GM19240 (cell line): ENCODE results near the gene ELSPBP1.
"Not testable (repeated sequence)": the region's sequence is repeated elsewhere in the genome, so short reads cannot be mapped to it uniquely, and the experiment has no call there.

Experiments used
- DNase-seq: peaks from one replicate; pipeline ENCODE4 v3.0.0; 2011; ENCODE audit warnings: low spot score; ENCODE audit not compliant: insufficient read length

The ELSPBP1 gene

DNA sequence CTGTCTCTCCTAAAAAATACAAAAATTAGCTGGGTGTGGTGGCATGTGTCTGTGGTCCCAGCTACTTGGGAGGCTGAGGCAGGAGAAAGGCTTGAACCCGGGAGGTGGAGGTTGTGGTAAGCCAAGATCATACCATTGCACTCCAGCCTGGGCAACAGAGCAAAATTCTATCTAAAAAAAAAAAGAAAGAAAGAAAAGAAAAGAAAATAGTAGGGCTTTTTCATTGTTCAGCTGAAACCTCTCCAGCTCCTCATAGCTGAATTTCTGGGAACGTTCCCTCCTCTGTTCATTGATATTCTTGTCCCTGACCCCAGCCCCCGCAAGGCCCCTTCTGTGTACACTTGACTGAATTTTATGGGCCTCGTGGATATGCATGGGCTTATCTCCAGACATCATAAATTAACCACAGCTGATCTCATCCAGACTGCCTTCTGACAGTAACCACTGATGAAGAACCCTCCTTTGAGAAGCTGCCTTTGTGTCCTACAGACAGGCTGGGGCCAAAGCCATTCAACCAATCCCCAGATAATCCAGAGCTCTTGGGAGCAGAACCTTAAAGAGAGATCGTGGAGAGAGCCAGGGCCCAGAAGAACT is at the start of gene ELSPBP1:
ELSPBP1 (plus strand) TSS at position 424 of the 594 bp plus-strand sequence. CDS start 14,036 bp downstream, outside the sequence.
- DNase-seq, result no peak

DNA sequence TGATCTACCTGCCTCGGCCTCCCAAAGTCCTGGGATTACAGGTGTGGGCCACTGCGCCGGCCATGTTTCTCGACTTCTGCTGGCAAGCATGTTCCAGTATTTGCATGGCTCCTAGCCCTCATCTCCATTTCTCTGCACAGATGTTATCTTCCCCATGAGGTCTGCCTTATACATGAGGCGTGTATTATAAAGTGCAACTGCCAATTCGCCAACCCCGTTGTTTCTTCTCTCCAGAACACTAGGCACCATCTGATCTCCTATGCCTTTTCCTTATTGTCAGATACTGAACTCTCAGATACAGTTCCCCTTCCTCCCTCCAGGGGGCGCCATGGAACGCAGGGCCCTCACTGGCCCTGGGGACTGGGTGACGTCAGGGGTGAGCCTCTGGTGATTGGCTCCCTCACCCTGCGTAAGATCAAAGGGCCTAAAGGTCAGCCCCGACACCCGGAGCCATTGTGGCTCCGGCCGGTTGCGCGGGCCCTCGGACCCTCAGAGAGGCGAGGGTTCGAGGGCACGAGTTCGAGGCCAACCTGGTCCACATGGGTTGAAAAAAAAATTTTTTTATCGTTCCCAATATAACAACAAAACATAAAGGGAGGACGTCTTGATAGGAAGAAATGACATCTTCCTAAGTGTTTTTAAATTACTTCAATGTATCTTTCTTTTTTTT is 44.4 kb upstream of the ELSPBP1 start:
- not testable (repeated sequence) for DNase-seq

GRCh38 chr19:47952132-47952531 is 42.3 kb upstream of the ELSPBP1 start:
- DNase-seq, result not testable (repeated sequence)

- DNase-seq, result not testable (repeated sequence)
Observed at GRCh38 chr19:47955936-47956335, 38.5 kb upstream of the ELSPBP1 start.

DNA sequence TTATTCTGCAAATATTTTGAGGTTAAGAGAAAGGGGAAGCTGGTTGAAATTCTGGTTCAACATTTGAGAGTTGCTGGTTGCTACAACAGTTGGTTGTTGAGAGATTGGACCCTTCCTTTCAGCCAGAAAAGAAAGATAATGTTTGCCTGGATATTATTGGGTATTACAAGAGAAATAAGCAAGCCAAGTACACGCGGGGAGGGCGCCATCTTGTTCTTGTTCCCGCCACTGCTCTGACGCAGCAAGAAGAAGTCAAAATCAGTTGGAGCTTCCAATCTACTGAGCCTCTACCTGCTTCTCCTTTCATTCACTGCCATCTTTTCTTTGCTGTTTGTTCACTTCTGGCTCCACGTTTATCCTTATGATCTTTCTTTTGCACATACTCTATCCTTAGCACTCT is 20.9 kb upstream of the ELSPBP1 start:
- no peak for DNase-seq

DNA sequence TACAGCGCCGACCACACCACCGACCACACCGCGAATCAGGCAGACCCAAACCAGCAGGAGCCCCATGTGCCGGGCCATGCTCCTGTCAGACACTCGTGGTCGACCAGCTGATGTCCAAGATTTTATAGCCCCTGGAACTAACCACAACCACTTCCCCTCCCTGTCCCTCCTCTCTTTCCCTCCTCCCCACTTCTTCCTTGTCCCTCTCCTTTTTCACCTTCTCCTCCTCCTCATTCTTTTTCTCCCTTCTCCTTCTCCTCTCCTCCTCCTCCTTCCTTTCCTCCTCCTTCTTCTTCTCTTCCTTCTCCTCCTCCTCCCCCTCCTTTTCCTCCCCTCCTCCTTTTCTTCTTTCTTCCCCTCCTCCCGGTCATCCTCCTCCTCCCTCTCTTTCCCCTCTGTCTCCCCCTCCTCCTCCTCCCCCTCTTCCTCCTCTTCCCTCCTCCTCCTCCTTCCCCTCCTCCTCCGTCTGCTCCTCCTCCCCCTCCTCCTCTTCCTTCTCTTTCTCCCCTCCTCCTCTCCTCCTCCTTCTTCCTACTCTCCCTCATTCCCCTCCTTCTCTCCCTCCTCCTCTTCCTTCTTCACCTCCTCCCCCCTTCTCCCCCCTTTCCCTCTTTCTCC is 3.1 kb upstream of the ELSPBP1 start:
- no peak for DNase-seq

DNA sequence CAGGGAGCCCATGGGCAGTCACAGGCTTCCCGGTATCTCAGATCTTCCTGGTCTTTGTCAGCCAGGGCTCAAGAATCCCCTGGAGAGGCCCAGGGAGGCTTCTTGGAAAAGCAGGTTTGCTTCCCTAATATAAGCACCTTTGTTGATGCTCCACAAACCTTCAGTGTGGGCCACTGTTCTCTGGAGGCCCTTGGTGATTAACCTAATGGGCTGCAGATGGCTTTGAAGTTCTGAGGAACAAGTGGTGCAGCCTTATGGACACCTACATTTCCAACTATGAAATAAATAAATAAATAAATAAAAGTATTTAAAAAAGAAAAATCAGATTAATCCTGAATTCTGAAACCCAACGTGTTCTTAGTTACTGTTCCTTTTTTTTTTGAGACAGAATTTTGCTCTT is 2.4 kb upstream of the ELSPBP1 start, which contains the start of gene BSPH1:
BSPH1 (minus strand) TSS at position 101 of the 400 bp plus-strand sequence; CDS start at position 12, 89 bp downstream.
- DNase-seq, result no peak

- DNase-seq, result no peak
Observed at GRCh38 chr19:47996230-47996727, 1.8 kb downstream of the ELSPBP1 start.

GRCh38 chr19:47998800-47999199 is 4.4 kb downstream of the ELSPBP1 start:
- DNase-seq, result no peak

DNA sequence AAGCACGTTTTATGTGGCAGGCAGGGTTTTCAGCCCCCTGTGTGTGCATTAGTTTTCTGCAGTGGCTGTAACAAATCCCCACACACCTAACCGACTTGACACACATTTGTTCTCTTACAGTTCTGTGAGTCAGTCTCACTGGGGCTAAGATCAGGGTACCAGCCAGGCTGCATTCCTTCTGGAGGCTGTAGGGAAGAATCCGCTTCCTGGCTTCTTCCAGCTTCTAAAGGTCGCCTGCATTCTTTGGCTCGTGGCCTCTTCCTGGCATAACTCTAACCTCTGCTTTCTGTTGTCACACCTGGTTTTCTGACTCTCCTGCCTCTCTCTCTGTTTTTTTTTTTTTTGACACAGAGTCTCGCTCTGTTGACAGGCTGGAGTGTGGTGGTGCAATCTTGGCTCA is 6.4 kb downstream of the ELSPBP1 start:
- no peak for DNase-seq

- no peak for DNase-seq
Observed at GRCh38 chr19:48004236-48004635, 9.8 kb downstream of the ELSPBP1 start.

- no peak for DNase-seq
Observed at GRCh38 chr19:48006762-48007161, 12.3 kb downstream of the ELSPBP1 start.

- DNase-seq, result no peak
Observed at GRCh38 chr19:48010932-48011758, 16.7 kb downstream of the ELSPBP1 start.

DNA sequence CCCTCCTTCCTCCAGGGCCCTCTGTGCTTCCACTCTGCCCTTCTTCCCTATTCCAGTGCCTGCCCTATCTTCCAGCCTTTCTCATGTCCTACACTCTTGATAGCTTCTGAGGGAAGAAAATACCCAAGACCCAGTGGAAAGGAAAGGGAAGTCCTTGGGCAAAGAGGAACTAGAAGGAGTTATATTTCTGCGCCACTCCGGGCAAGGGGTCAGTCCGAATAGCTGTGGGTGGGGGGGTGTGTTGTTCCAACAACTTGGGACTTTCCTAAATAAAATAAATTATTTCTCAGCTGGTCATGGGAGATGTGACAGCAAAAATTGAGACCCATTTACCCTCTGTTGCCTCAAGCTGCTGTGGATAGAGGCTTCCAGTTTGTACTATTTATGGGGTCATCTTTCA is 26.3 kb downstream of the ELSPBP1 start:
- DNase-seq, result no peak

- no peak for DNase-seq
Observed at GRCh38 chr19:48023011-48023410, 28.6 kb downstream of the ELSPBP1 start.

DNA sequence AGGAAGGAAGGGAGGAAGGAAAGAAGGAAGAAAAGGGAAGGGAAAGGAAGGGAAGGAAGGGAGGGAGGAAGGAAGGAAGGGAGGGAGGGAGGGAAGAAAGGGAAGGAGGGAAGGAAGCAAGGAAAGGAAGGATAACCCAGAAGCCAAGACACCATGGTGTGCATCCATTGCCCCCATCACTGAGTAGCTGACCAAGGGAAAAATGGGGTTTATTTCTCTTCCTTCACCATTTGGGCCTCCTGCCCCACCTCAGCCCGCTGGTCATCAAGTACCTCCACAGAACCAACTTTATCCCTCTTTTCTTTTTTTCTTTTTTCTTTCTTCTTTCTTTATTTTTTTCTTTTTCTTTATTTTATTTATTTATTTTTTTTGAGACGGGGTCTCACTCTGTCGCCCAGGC is 29.1 kb downstream of the ELSPBP1 start:
- no peak for DNase-seq

- DNase-seq, result no peak
Observed at GRCh38 chr19:48025480-48025879, 31.0 kb downstream of the ELSPBP1 start.

DNA sequence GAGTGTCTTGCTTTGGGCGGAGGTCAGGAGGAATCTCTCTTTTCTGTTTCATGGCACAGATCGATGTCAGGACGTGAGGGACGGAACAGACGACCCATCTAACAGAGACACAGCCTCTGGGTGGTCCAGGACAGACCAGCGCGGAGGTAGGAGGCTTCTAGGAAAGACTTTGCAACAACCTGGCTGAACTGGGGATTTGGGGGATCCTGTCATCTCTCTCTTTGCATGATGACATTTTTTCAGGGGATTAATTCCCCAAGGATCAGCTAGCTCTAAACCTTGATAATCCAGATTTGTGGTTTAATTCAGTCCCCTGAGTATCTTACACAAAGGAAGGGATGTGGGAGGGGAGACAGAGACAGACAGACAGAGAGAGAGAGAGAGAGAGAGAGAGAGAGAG is 35.0 kb downstream of the ELSPBP1 start:
- DNase-seq, result no peak

DNA sequence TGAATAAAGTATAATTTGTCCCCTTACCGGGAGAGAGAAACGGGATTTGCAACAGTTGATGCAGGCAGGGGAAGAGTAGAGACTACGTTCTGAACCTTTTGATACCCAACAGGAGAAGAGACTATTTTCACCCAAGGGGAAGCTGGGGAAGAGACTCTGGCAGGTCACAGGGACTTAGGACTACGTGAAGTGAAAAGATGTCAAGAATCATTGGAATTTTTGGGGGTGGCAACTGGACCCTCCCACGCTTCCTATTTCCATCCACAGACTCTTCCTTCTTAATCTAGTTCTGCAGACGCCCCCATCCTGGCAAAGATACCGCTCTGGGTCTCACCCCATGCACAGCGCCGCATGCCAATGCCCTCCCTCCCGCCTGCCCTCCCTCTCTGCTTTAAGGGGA is 35.6 kb downstream of the ELSPBP1 start:
- DNase-seq, result no peak

DNA sequence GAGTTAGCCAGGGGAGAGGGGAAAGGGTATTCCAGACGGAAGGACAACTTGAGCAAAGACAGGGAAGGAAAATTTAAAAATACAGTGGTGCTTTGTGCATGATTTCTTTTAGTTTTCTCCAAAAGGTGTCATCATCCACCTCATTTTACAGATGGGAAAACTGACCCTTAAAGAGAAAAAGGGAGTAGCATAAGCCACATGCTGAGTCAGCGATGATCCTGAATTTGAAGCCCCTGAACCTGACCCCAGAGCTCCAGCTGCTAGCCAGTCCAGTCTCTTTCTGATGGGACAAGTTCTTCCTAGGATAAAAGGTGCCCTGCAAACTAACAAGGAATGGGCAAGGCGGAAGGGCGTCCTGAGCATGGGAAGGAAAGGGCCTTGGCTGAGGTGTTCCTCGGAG is 39.2 kb downstream of the ELSPBP1 start:
- no peak for DNase-seq

DNA sequence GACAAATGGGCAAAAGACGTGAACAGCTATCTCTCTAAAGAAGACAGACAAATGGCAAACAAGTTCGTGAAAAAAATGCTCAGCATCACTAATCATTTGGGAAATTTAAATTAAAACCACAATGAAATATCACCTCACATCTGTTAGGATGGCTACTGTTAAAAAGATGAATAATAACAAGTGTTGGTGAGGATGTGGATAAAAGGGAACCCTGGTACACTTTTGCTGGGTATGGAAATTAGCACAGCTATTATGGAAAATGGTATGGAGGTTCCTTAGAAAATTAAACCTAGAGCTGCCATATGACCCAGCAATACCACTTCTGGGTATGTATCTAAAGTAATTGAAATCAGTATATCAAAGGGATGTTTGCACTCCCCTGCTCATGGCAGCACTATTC is 42.3 kb downstream of the ELSPBP1 start:
- DNase-seq, result no peak
